PC-3 (cell line): ENCODE data around the gene SCGN.

Experiments used
- CTCF ChIP-seq: fragments of 300-600 bp; sonication (generic); conservative IDR thresholded peaks from 2 replicates; pipeline ENCODE4 v1.5.1; 2017; ENCODE audit warnings: antibody characterized with exemption, low read depth, mild to moderate bottlenecking, low read length
- EZH2 ChIP-seq: fragments of 300-600 bp; sonication (generic); IDR thresholded peaks from one replicate; pipeline ENCODE4 v1.6.1; 2017; ENCODE audit warnings: antibody characterized with exemption, mild to moderate bottlenecking, low read length; ENCODE audit not compliant: unreplicated experiment
- EZH2phosphoT487 ChIP-seq: fragments of 300-600 bp; sonication (generic); IDR thresholded peaks from 2 replicates; pipeline ENCODE4 v1.6.1; 2018; ENCODE audit warnings: mild to moderate bottlenecking, antibody characterized with exemption, low read length, borderline replicate concordance

GRCh38 chr6:25670793-25671513, 18.9 kb downstream of the SCGN start:
- TF ChIP-seq CTCF (peak; percentile 41; the same call in 1 of the 2 replicates), EZH2phosphoT487 (no peak), EZH2 (no peak)
